Esophagus muscularis mucosa (tissue), 4 donors: ENCODE data around the gene SRRM4. TPM values are rescaled to one million over a fixed set of nuclear protein-coding genes. Genes with fewer than 3 reads are reported as not detected.
"Not testable (repeated sequence)": the region's sequence is repeated elsewhere in the genome, so short reads cannot be mapped to it uniquely, and the experiment has no call there.

Experiments used
- DNase-seq: peaks from one replicate; pipeline ENCODE4 v3.0.0-alpha.2; 2017; ENCODE audit errors: extremely low spot score
- H3K27ac ChIP-seq, 4 donors: fragments of 200-600 bp; sonication (generic); replicated peaks in 1 of 4; 1 replicate in 3 of 4; 2 replicates in 1 of 4; pipeline ENCODE4 v1.5.1; 2016 to 2019; ENCODE audit warnings: mild to moderate bottlenecking in 1 of 4
- H3K27me3 ChIP-seq, 4 donors: fragments of 200-600 bp; sonication (generic); one replicate each; pipeline versions ENCODE4 v1.5.1 to v1.6.0; 2016 to 2019
- H3K36me3 ChIP-seq, 4 donors: fragments of 200-600 bp; sonication (generic); one replicate each; pipeline ENCODE4 v1.5.1; 2016 to 2019
- H3K4me1 ChIP-seq, 4 donors: fragments of 200-600 bp; sonication (generic); one replicate each; pipeline ENCODE4 v1.5.1; 2016 to 2019
- H3K4me3 ChIP-seq, 4 donors: fragments of 200-600 bp; sonication (generic); 1 replicate in 2 of 4; 2 replicates in 2 of 4; pipeline ENCODE4 v1.5.1; 2016 to 2019; ENCODE audit warnings: mild to moderate bottlenecking in 4 of 4, moderate library complexity in 1 of 4
- H3K9me3 ChIP-seq, 4 donors: fragments of 200-600 bp; sonication (generic); 1 replicate in 3 of 4; 2 replicates in 1 of 4; pipeline ENCODE4 v1.5.1; 2016 to 2019
- CTCF ChIP-seq, 3 experiments: fragments of 200-600 bp in 2 of 3; fragments of 450-650 bp in 1 of 3; sonication (generic) in 2 of 3; IDR thresholded peaks; one replicate each; pipeline ENCODE4 v1.5.1; 2017 to 2019; ENCODE audit warnings: antibody characterized with exemption in 3 of 3, mild to moderate bottlenecking in 2 of 3, moderate library complexity in 1 of 3
- EP300 ChIP-seq: sonication (generic); formaldehyde crosslinking; IDR thresholded peaks from one replicate; pipeline ENCODE4 v1.6.1; 2017; ENCODE audit warnings: antibody characterized with exemption
- POLR2A ChIP-seq: fragments of 450-650 bp; IDR thresholded peaks from one replicate; pipeline ENCODE4 v1.6.1; 2017; ENCODE audit warnings: antibody characterized with exemption, moderate library complexity, mild to moderate bottlenecking, low read depth
- POLR2AphosphoS5 ChIP-seq, 2 donors: sonication (generic); formaldehyde crosslinking; IDR thresholded peaks; one replicate each; pipeline ENCODE4 v1.6.1; 2017; ENCODE audit warnings: antibody characterized with exemption in 2 of 2
- WGBS: methylation state at CpG from one replicate; pipeline ENCODE4 v1.1.5; 2018; 5-methylcytosine and 5-hydroxymethylcytosine counted together
- intact Hi-C: fragments of 100-400 bp; cut with DNase I; formaldehyde crosslinking; loops from one replicate; pipeline ENCODE4 v1.15.1; 2023
- total RNA-seq, 4 donors: library from RNA; depleted of rRNA; stranded (reverse); fragments of >200 nt; gene quantifications; one replicate each; pipeline versions ENCODE4 v1.1.0 to v1.2.1, GENCODE V29; 2016

SRRM4 gene
- total RNA-seq, 4 donors from 2014 or later, result not detected

GRCh38 chr12:119006746-119007145 lies 25.4 kb downstream of the SRRM4 start:
- intact Hi-C loops, result no loop called here
- Histone ChIP-seq H3K9me3 (peaks cover 0 to 8% (median 6%) of the 10 kb centered on the region in 4 donors), H3K27ac (no peak overlapping the region), H3K4me3 (no peak overlapping the region), H3K27me3 (peaks cover 0 to 80% (median 8%) of the 10 kb centered on the region in 4 donors), H3K4me1 (no peaks in the 10 kb centered on the region), H3K36me3 (no peaks in the 10 kb centered on the region)
- WGBS, result 34% methylated on average over 5 of the region's 5 CpGs
- TF ChIP-seq EP300, result no peak
- no peak for TF ChIP-seq POLR2A
- no peak for TF ChIP-seq POLR2AphosphoS5 (IDR thresholded peaks at IDR 0.05)
- no peak for TF ChIP-seq CTCF (IDR thresholded peaks at IDR 0.05)
- no peak for DNase-seq

GRCh38 chr12:119008273-119008672 lies 26.9 kb downstream of the SRRM4 start:
- H3K27ac ChIP-seq, DNase-seq, intact Hi-C loops, H3K36me3 ChIP-seq, H3K4me1 ChIP-seq, H3K4me3 ChIP-seq: not testable (repeated sequence)
- peaks cover 0 to 79% (median 8%) of the 10 kb centered on the region in 4 donors for H3K27me3 ChIP-seq
- peaks cover 0 to 13% (median 6%) of the 10 kb centered on the region in 4 donors for H3K9me3 ChIP-seq
- WGBS, result 59% methylated on average over 1 of the region's 1 CpG

- intact Hi-C loops, result no loop called here
- TF ChIP-seq POLR2AphosphoS5 (IDR thresholded peaks at IDR 0.05), result no peak
- no peak overlapping the region for H3K4me3 ChIP-seq
- H3K27ac ChIP-seq, result no peak overlapping the region
- no peak for DNase-seq
- no peaks in the 10 kb centered on the region for H3K4me1 ChIP-seq
- no peaks in the 10 kb centered on the region for H3K36me3 ChIP-seq
- peaks cover 0 to 13% (median 6%) of the 10 kb centered on the region in 4 donors for H3K9me3 ChIP-seq
- peaks cover 0 to 77% (median 8%) of the 10 kb centered on the region in 4 donors for H3K27me3 ChIP-seq
- WGBS, result 4% methylated on average over 20 of the region's 20 CpGs
Observed at GRCh38 chr12:119008691-119009221, 27.4 kb downstream of the SRRM4 start.

GRCh38 chr12:119011231-119011630 lies 29.9 kb downstream of the SRRM4 start:
- Histone ChIP-seq H3K36me3 (no peaks in the 10 kb centered on the region), H3K9me3 (peaks cover 0 to 13% (median 6%) of the 10 kb centered on the region in 4 donors), H3K4me3 (no peak overlapping the region), H3K4me1 (no peaks in the 10 kb centered on the region), H3K27ac (no peak overlapping the region), H3K27me3 (peaks cover 0 to 72% (median 6%) of the 10 kb centered on the region in 4 donors)
- WGBS, result 36% methylated on average over 2 of the region's 2 CpGs
- intact Hi-C loops, result no loop called here
- TF ChIP-seq CTCF (IDR thresholded peaks at IDR 0.05) (no peak), POLR2AphosphoS5 (IDR thresholded peaks at IDR 0.05) (no peak), EP300 (no peak), POLR2A (no peak)
- DNase-seq, result no peak

- intact Hi-C loops, result no loop called here
Observed at GRCh38 chr12:119012179-119012578, 30.8 kb downstream of the SRRM4 start.

More at GRCh38 chr12:119012179-119012578, 30.8 kb downstream of the SRRM4 start:
- no peak overlapping the region for H3K4me3 ChIP-seq
- H3K4me1 ChIP-seq, result no peaks in the 10 kb centered on the region
- H3K9me3 ChIP-seq, result peaks cover 0 to 13% (median 6%) of the 10 kb centered on the region in 4 donors
- WGBS, result 35% methylated on average over 3 of the region's 3 CpGs
- TF ChIP-seq POLR2A (no peak), EP300 (no peak), POLR2AphosphoS5 (IDR thresholded peaks at IDR 0.05) (no peak), CTCF (IDR thresholded peaks at IDR 0.05) (no peak)
- H3K36me3 ChIP-seq, result no peaks in the 10 kb centered on the region
- H3K27ac ChIP-seq, result no peak overlapping the region
- DNase-seq, result no peak
- H3K27me3 ChIP-seq, result peaks cover 0 to 67% (median 6%) of the 10 kb centered on the region in 4 donors
